IPS-NIHi7 (cell line): ENCODE results near the gene QKI.
A peak's percentile ranks its signal among the peaks of the same experiment; 100 is the strongest.

Source experiments
- DNase-seq: peaks from one replicate; pipeline ENCODE4 v3.0.0; 2012; ENCODE audit warnings: mixed read lengths; ENCODE audit errors: extremely low spot score

The QKI gene

DNA sequence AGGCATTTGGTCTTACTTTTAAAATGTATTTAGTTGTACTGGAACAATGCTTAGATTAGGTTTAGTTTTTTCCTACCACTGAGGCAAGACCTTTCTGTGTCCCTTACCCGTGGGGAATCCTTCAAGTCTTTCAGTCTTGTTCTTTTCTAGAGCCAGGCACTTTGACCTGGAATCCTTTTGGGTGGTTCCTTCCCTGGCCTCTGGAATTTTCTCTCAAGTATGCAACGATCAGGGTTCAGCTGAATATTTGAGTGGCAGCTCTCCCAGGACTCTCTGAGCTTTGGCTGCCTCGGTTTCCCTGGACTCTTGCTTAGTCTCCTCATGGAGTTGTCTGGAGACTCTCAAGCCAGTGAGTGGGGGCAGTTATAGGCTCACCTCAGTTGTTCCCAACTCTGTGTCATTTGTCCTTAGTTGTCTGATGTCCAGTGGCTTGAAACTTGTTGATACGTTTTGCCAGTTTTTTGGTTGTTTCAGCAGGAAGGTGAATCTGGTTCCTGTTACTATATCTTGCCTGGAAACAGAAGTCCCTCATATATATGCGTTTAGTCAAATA lies 118.1 kb downstream of the QKI start:
- DNase-seq, result no peak

DNA sequence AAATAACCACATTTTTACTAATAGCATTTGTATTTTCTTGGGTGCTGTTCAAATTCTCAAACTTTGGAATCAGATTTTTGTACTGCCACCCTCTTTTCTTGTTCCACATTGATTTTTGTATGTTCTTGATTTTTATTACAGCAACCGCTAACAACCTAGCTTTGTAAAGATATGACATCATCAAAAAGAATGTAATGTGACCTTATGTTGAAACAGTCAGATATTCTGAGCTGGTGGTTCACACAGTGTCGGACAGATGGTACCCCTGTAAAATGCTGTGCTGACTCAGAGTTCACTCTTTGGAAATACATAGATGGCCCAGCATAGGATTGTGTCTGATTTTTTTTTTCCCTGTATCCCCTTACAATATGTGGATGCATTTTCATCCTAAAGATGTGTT lies 118.9 kb downstream of the QKI start:
- DNase-seq, result no peak

DNA sequence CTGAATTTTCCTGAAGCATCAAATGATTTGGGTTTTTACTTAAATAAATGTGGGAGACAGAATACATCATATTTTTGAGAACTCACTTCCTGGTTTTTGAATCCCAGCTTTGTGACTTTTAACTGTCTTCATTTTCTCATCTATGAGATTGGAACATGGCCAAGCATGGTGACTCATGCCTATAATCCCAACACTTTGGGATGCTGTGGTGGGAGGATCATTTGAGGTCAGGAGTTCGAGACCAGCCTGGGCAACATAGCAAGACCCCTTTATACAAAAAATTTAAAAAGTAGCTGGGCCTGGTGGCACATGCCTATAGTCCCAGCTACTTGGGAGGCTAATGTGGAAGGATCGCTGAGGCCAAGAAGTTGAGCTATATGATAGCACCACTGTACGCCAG lies 122.3 kb downstream of the QKI start:
- DNase-seq, result no peak

DNA sequence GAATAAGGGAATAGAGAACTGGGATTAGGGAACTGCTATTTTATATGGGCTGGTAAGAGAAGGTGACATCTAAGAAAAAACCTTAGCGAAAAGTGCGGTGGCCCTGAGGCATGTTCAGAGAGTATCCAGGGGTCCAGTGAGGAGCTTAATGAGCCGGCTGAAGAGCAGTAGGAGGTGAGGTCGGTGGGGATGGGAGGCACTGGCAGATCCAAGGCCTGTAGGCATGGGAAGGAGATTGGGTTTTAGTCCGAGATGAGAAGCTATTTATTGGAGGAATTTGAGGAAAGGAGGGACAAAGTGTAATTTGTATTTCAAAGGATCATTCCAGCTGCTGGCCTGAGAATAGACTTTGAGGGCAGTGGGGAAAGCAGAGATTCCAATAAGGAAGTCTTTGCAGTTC lies 123.8 kb downstream of the QKI start:
- peak; percentile 37 for DNase-seq

DNA sequence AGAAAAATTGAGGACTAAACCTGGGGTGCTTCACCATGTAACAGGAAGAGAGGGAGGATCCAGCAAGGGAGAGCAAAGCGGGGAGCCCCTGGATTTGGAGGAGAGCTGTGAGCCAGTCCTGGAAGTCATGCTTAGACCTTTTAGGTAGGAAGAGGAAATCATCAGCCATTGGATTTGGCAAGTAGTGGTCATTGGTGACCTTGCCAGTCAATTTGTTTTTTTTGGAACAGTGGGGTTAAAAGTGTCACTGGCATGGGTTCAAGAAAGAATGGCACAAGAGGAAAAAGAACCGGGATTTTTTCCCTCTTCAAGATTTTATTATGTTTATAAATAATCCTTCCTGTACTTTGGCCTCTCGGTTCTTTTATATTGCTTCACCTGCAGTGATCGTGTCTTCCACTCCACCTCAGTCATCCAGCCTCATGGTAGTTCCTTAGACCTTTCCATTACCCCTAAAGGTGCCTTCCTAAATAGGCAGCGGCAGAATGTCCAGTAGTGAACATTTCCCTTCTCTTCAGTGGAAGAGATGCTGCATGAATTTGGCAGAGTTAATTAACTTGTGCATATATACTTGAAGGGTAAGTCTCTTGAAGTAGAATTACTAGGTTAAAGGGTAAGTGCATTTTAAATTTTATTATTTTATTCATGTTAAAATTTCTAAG lies 124.7 kb downstream of the QKI start:
- DNase-seq, result no peak

DNA sequence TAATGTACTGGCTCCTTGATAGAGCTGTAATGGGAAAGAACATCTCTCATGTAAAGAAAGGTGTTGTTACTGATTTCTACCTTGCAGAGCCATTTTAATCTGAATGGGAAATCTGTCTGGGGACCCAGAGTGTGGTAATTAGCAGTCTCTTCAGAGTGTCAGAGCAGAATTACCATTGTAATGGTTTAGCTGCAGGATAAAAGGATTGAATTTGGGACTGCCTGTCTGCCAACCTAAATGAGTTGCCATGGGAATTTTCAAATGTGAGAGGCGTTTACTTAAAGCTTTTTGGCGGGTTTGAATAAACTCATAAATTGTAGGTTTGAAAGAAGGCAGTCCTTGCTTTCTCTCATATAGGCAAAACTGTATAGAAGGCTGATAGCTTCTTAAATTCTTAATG lies 128.8 kb downstream of the QKI start:
- peak; percentile 26 for DNase-seq

DNA sequence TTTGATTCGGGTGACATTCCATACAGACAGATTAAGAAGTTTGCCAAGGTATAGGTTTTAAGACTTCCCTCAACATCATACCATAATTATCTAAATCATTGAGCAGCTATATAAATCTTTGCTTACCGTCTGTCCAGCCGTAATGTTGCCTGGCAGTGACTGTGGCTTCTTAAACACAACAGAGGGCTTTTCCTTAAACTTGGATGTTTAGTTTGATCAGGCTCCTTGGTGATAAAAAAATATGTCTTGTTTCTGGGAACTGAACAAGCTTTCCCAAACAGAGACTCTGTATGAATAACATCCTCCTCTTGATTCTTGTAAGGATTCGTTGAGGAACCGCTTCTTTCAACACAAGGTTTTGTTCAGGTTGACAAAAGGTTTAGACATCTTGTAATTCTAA lies 130.9 kb downstream of the QKI start:
- DNase-seq, result no peak

DNA sequence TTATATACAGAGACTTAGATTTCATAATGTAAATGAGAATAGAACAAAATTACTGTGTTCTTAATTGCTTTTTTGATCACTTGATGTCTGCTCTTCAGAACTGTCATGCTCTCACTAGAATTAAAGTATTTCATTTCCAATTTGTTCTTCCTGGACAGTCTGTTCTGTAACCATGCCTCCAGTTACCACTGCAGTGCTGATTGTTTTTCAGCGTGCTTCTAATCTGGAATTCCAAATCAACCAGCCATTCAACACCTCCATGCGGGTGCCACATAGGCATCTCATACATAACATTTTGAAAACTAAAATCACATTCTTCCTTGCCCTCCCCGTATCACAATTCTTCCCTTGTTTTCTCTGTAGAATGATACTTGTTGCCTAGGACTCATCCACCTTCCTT lies 132.8 kb downstream of the QKI start:
- DNase-seq, result no peak

DNA sequence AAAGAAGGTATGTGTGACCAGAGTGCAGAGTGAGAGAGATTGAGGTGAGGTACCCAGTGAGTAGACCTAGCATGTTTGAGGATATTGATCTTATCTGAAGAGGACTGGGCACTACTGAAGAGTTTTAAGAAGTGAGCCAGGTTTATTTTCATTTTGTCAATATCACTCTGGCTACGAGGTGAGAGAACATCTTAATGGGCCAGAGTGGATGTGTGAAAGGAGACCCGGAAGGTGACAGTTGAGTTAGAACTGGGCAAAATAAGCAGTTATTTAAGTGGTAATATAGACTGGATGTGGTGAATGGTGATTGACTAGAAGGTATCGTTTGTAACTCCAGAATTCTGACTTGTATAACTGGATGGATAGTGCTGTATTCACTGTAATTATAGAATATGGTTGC lies 134.1 kb downstream of the QKI start:
- DNase-seq, result no peak

DNA sequence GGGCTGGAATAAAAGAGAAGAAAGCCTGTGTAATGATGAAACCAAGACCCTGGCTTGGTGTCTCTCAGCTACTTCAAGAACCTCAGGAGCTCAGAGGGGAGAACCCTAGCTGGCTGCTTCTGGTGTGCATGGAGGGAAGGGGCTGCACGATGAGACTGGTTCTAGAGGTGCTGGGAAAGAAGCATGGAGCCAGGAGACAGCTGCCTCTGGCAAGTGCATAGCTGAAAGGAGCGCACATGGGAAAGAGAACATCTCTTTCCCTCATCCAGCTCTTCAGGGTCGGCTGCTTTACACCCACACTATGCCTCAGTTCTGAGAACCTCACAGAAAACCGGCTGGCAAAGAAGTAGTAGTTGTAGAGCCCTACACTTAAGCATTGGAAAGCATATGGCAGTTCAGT lies 139.5 kb downstream of the QKI start:
- DNase-seq, result no peak

DNA sequence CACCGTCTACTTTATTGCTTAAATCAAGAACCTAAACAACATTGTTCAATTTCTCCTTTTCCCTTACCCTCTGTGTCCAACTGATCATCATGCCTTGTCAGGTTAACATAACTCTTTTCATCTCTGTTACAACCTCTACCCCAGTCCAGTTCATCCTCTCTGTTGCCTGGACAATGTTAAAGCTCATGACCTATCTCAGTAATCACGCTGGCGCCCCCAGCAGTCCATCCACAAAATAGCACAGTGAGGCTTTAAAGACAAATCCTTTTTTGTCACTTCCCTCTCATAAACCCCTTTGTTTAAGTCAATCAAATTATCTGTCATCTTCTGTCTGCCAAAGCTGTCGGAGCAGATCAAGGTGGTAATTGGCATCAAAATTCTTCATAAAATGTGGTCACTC lies 140.1 kb downstream of the QKI start:
- DNase-seq, result peak; percentile 62

DNA sequence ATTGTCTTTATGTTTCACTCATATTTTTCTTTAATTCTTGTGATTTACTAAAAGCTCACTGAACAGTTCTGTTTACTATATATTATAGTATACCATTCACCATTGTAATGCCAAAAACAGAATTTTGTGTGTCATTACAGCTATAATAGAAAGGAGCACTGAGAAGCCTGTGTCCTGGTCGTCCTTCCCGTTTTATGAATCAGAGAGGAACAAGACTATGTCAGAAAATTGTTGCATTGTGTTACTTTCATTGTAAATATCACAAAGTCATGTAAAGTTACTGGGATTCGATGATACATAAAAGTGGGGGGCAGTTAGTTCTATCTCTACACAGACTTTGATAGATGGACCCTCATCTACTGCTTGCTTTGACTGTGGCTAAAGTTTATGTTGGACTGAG lies 145.1 kb downstream of the QKI start:
- DNase-seq, result no peak

DNA sequence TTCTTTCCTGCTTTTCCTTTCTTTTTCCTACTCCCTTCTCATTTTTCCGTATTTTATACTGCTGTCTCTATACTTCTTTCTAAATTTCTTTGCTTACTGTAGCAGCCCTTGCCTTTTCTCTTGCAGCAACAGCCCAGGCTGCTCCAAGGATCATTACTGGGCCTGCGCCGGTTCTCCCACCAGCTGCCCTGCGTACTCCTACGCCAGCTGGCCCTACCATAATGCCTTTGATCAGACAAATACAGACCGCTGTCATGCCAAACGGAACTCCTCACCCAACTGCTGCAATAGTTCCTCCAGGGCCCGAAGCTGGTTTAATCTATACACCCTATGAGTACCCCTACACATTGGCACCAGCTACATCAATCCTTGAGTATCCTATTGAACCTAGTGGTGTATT lies 148.8 kb downstream of the QKI start:
- DNase-seq, result no peak

DNA sequence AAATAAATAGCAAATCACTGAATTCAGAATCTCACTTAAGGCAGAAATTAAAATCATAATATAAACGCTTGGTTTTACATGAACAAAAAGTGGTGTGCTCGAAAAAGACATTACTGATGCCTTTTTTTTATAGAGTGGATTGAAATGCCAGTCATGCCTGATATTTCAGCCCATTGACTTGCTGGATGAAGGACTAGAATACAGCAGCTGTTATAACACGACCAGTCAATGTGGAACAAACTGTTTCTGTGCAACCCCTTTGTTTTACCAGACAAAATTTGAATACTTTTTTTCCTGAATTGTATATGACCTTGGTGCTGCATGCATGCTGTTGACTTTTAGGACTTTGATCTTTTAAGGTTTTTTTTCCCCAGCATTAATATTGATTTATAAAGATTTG lies 150.0 kb downstream of the QKI start:
- no peak for DNase-seq

DNA sequence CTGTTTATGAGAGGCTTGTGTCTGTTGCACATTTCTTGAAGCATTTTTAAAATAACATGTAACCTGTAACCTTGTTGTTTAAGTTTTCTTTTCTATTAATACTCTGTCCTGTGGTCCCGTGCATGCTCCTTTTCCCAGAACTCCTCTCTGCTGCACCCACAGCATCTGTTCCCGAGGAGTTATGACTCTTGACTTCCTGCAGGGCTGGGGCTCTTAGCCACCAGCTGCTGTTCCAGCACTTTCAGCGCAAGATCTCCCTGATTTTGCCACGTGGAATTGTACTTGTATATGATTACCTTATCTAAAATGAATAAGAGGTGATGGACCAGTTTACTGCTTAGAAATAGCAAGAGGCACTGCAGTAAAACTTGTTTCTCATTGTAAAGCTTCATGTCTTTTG lies 150.6 kb downstream of the QKI start:
- DNase-seq, result no peak

DNA sequence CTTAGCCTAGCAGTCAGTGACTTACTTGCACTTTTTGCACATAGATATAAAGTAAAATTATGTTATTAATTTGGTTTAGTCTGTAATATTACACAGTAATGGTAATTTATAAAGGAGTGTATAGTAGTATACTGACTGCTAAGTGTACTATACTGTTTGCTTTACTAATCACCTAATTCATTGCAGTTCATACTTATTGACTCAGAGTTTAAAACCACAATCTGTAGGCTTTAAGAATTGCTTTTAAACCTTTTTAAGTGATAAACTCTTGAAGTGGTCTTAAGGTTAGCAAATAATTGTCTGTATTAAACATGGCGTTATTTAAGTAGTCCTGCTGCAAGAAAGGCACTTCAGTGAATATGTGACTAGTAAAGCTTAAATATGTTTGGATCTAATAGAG lies 151.5 kb downstream of the QKI start:
- DNase-seq, result no peak

DNA sequence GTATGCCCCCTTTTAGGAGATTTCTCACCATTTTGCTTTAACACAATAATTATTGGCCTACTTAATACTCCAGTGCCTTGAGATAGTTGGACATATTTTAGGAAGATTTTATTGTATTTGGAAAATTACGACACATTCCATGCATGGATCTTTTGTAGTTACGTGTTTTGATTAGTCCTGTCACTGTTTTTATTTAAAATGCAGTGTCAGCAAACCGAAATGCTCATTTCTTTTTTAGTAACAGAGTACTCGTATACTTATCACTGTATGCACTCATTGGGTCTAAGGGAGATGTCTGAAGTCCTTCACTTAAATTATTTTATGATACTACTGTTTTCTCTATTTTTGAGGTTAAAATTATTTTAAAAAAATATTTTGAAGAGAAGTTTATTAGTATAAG lies 153.8 kb downstream of the QKI start:
- DNase-seq, result no peak

DNA sequence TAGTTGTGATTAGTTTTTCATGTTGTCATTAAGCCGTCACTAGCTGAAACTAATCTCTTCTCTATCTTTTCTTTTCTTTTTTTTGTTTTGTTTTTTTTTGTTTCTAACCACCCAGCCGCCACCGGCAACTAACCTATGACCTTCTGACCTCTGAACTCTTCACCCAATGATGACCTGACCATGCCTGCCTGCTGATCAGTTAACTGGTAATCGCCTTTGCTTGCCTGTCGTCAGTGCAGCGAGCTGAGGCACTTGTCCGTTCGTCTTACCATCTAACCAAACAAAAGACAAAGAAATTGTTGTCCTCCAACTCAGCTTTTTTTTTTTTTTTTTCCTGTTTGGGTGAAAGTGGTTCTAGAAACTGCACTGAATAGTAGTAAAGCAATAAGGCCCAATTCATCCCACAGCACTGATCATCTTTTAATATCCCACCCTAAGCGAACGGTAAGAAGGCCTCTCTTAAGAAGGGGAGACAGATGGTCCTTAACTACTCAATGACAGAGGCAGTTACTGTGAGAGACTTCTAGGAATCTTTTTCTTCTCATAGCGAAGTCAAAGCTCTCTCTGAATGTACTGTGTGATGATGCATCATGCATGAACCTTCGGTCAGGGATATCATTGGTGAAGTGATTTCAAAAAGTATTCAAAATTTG lies 156.2 kb downstream of the QKI start:
- no peak for DNase-seq

DNA sequence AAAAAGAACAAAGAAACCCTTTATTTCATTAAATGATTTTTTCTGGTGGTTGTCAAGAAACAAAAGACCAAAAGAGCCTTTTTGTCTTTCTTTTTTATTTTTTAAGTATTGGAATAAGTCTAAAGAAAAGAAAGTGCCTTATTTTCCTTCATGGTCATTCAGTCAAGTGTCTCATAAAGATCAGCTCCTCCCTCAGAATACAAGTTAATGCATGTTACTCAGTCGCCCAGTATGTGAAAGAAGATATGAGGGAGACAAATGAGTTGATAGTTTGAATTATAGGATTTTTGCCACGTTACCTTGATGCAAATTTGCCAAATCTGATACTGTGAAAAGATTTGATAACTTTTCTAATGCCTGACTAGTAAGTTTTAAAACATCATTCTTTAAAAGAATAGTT lies 157.2 kb downstream of the QKI start:
- no peak for DNase-seq

DNA sequence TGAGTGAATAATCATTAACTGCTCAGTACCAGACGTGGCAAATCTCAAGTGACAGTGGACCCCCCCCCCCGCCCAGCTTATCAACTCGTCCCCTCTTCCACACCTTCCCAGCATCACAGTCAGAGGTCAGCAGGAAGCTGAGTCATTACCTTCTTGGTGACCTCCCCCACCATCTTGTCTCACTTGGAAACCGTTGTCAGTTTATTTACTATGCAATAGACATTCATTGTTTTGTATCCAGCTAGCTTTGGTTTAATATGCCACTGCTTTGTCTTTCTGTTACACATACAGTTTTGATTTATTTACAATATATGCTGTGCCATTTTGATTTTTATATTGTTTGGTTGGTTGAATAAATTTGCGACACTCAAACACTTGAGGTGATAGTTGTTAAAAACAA lies 158.1 kb downstream of the QKI start:
- peak; percentile 63 for DNase-seq

DNA sequence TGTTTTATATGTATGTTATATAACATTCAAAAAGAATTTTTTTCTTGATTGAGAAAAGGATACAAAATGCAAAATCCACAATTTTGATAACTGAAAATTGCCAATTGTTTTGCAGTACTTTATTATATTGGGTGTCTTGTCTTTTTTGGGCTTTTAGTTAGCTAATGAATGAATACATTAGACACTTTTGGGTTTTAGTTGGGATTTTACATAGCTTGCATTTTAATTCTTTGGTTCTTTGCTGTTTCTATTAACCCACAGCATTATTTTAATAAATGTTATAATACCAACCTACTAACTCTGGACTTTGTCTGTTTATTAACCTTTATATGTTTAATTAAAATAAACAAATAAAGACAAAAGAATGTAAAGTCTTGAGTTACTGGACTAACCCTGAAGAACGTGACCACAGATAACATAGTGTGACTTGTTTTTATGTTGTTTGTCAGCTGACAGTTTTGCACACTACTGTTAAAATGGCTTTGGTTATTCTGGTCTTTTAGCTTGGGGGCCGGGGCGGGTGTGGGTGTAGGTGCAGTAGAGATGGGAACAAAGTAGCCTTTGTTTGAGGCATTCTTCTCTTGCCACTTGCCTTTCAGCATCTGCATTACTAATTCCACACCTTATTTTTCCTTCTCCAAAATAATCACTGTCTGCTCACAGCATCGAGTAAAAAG lies 159.1 kb downstream of the QKI start:
- no peak for DNase-seq

DNA sequence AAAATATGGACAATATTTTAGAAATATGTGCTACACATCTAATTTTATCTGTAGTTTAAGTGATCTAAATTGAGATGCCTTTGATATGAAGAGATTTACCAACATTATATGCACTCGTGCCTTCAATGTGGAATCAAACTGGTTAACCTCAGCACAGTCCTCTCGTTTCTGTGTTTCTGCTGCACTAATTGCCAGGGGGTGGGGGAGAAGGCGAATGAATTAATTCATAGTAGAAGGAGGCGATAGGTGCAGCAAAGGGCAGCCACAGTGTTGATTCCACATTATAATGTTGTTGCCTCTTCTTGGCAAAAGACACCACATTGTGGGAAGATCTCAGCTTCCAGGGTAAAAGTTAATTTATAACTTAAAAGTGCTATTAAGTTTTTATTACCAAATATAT lies 161.6 kb downstream of the QKI start:
- no peak for DNase-seq

DNA sequence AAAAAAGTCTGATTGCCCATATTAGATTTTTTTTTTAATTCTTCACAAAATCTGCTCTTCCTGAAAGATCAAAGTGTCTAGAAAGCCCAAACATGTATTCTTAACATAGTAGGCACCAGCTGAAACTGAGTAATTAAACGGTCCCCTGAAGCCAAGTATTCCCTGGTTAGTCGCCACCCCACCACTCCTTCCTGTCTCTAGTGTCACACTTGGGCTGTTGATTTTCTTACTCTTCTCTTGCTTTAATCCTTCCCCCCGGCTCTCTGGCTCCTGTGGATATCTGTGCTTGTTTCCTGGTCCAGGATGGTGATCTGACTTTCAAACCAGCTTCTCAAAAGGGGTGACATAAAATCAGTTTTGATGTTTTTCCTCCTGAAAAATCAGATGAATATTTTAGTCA lies 162.9 kb downstream of the QKI start:
- no peak for DNase-seq
